T47D (cell line): ENCODE results near the gene CD209.

ENCODE experiments used
- DNase-seq, 2 experiments: peaks; one replicate each; pipeline versions ENCODE4 v3.0.0 to v3.0.0-alpha.2; 2011 to 2012; ENCODE audit warnings: low read depth in 1 of 2, low spot score in 1 of 2
- JUND ChIP-seq: IDR thresholded peaks from 2 replicates; pipeline ENCODE4 v1.6.1; 2012; ENCODE audit warnings: low read depth
- in situ Hi-C: cut with HindIII; loops from 2 replicates; pipeline ENCODE4 v1.10.0; 2016; ENCODE audit warnings: low sequenced_read_pairs, low pct_unique_long_range_greater_than_20kb

CD209 gene

GRCh38 chr19:7742575-7742974 is 4.8 kb downstream of the CD209 start:
- in situ Hi-C loops, result no loop called here
- TF ChIP-seq JUND, result no peak
- no peak for DNase-seq

- in situ Hi-C loops, result no loop called here
- no peak for TF ChIP-seq JUND
- DNase-seq, result no peak
Measured at GRCh38 chr19:7740682-7741054, 6.7 kb downstream of the CD209 start.

DNA sequence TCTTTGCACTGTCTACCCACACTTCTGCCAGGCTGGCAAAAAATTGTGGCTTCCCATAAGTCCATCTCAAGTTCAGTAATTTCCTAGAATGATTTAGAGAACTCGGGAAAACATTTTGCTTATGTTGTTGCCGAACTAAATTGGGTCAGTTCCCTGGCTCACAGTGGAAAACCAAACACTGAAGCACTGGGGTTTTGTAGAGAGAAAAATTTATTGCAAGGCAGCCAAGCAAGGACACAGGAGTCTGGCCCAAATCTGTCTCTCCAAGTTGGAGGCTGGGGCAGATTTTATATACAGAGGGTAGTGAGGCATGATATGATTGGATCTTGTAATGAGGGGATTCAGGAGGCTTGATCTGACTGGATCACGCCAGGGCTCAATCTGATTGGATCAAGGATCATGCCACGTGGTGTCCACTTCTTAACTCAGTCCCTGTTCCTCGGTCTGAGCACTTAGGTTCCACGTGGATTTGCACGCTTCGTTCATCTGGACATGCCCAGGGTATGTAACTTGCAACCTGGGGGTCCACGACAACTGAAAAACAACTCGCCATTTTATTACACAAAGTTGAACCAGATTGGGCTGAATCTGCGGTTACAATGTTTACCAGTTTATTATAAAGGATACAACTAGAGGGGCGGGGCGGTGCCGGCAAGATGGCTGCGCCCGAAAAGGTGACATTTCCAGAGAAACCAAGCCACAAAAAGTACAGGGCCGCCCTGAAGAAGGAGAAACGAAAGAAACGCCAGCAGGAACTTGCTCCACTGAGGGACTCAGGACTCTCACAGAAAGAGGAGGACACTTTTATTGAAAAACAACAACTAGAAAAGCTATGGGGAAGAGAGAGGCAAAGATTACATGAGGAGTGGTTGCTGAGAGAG is 7.3 kb downstream of the CD209 start:
- no peak for DNase-seq
- TF ChIP-seq JUND, result no peak
- in situ Hi-C loops, result no loop called here

DNA sequence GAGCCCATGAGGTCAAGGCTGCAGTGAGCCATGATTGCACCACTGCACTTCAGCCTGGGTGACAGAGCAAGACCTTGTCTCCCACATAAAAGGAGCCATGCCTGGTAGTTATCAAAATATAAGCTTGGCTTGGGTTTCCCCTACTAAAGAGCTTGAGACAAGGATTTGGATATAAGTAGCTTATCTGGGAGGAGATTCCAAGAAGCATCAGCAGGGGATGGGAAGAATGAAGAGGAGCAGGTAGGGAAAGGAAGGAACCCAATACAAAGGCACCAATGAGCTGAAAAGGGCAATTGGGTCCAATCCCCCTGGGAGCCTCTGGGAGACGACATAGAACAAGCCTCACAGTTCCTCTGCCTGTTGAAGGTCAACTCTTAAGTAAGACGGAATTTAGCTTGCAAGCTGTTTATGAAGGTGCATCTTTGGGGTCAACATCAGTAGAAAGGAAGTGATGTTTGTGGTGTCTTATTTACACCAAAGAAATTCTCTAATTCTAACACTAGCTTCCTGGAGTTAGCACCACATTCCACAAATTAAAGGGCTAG is 8.1 kb downstream of the CD209 start:
- in situ Hi-C loops, result no loop called here
- TF ChIP-seq JUND, result no peak
- DNase-seq, result no peak

GRCh38 chr19:7738023-7738422 is 9.3 kb downstream of the CD209 start:
- in situ Hi-C loops, result no loop called here
- no peak for TF ChIP-seq JUND
- DNase-seq, result no peak

GRCh38 chr19:7737215-7737614 is 10.1 kb downstream of the CD209 start:
- TF ChIP-seq JUND, result no peak

DNA sequence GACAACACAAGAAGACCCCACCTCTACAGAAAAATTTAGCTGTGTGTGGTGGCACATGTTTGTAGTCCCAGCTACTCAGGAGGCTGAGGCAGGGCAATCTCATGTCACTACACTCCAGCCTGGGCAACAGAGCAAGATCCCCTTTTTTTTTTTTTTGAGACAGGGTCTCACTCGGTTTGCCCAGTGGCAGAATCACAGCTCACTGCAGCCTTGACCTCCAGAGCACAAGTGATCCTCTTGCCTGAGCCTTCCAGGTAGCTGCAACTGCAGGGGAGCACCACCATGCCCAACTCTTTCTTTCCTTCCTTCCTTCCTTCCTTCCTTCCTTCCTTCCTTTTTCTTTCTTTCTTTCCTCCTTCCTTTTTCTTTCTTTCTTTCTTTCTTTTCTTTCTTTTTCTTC is 11.2 kb downstream of the CD209 start:
- TF ChIP-seq JUND, result no peak
- DNase-seq, result no peak
- in situ Hi-C loops, result no loop called here

More at GRCh38 chr19:7737215-7737614, 10.1 kb downstream of the CD209 start:
- in situ Hi-C loops, result no loop called here
- no peak for DNase-seq

- in situ Hi-C loops, result no loop called here
- DNase-seq, result no peak
- no peak for TF ChIP-seq JUND
Measured at GRCh38 chr19:7734220-7735203, 12.8 kb downstream of the CD209 start.

DNA sequence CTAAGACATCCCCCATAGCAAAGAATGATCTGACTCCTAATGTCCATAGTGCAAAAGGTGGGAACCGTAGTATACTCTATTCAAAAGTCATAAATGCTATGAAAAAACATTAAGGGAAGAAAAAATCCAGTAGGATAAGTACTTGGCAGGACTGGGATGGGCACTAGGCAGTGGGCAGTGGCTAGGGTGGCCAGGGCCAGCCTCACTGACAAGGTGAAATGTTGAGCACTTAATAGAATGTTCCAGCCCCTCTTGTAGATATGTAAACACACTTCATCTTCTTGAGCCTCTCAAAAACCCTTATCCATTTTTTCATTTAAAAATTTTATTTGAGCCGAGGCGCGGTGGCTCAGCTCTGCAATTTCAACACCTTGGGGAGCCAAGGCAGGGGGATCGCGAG is 14.0 kb downstream of the CD209 start:
- in situ Hi-C loops, result no loop called here
- TF ChIP-seq JUND, result no peak
- no peak for DNase-seq

DNA sequence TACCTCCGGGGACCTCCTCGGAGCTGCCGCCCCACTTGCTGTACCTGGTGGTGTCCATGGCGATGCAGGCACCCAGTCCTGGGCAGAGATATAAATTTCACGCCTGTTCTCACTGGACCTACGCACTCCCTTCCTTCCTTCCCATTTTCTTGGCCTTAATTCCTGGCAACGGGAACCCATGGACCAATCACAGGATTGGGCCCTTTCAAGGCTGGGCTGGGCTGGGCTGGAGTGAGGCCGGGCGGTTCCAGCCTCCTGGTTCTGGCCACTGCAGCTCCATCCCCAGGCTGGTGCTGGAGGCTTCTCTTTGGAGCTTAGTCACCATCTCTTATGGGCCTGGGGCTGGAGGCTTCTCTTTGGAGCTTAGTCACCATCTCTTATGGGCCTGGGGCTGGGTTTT is 15.3 kb downstream of the CD209 start, which contains the start of gene CLEC4G:
Gene CLEC4G, minus strand, starts transcription at position 66 of the 400 bp plus-strand sequence. Its CDS starts 8 bp downstream, at position 58.
- DNase-seq, result no peak
- TF ChIP-seq JUND, result no peak
- in situ Hi-C loops, result no loop called here

DNA sequence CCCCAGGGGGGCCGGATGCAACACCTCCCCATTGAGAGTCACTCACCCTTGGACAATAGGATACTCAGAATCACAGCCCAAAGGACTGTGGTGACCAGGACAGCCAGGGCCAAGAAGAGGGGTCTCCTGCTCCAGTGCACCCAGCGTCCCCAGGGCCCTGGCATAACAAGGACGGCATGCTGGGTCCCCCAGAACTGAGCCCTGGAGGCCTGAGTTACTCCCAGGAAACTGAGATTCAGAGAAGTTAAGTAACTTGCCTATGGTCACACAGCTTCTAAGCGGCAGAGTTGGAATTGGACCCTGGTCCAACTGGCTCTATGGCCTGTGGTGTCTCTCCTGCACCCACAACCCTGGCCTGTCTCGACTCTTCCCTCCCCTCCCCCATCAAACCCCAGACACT is 15.7 kb downstream of the CD209 start:
- in situ Hi-C loops, result no loop called here
- DNase-seq, result no peak
- no peak for TF ChIP-seq JUND

DNA sequence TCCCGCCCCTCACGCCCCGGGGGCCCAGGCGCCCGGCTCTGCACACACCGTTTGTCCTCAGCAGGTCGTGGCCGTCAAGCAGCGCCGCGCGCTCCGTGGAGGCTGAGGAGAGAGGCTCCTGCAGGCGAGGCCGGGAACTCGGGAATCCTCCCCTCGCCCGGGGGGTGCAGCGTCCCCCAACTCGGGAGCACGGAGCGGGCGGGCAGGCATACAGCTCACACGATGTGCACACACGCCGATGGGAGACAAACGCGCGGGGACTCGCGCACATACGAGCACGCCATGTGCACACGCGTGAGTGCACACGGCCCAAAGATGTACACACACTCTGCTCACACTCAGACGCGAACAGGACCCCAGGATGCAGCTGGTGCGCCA is 16.1 kb downstream of the CD209 start:
- no peak for TF ChIP-seq JUND
- no peak for DNase-seq
- in situ Hi-C loops, result no loop called here
